Suppressor macrophage (primary cell): ENCODE results near the gene TTC8.

ENCODE experiments used
- DNase-seq, 4 experiments: peaks; one replicate each; pipeline ENCODE4 v3.0.0-alpha.2; 2020 to 2022

Gene TTC8

DNA sequence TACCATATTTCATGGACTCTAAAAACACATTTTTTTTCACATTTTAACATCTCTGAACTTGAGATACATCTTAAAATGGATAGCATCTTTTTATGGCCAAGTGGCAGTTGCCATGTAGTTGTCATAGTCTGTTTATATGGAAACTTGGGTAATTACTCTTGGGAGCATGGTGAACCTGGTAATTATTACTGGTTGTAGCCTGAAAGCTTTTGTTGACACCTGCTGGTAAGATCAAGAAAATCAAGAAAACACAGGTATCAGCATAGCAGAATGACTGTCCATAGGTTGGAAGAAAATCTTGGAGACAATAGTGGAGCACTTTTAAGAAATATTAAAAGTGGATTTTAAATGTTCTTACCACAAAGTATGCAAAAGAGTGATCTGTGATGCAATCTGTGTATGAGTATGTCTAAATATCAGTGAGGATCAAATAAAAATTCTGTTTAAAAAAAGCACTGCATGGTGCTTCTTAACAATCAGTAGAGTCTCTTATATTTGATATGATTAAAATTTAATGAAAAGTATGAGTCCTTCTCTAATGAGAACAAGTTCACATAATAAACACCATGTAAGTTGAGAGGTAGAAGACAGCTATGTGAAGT lies 44.2 kb downstream of the TTC8 start:
- DNase-seq, result peak in 2 of 4 experiments; percentile 7 to 19

DNA sequence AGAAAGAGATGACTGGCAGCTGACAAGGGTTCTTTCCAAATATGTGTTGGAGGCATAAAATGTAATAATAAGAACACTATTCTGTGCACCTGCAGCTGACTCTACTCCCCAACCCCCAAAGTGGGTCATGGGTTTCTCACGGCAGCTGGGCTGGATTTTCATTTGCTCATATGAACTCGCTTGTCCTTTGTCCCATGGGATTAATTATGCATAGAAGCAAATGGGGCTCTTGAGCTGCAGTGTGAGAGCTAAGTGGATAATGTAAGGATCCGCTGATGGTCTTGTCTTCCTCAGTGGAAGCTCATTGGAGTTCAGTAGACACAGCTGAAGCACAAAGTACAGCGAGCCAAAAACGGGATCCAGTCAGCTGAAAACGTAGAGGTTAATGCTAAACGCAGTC lies 46.3 kb downstream of the TTC8 start:
- DNase-seq, result no peak

- no peak for DNase-seq
These were observed 47.0 kb downstream of the TTC8 start for GRCh38 chr14:88871429-88871828.

- no peak for DNase-seq
These were observed 48.5 kb downstream of the TTC8 start for GRCh38 chr14:88872976-88873375.

GRCh38 chr14:88877192-88877591 lies 52.7 kb downstream of the TTC8 start:
- no peak for DNase-seq

GRCh38 chr14:88879022-88879421 lies 54.6 kb downstream of the TTC8 start:
- DNase-seq, result peak; percentile 50 to 70 (median 60)

- DNase-seq, result no peak
These were observed 57.8 kb downstream of the TTC8 start for GRCh38 chr14:88882236-88882635.

DNA sequence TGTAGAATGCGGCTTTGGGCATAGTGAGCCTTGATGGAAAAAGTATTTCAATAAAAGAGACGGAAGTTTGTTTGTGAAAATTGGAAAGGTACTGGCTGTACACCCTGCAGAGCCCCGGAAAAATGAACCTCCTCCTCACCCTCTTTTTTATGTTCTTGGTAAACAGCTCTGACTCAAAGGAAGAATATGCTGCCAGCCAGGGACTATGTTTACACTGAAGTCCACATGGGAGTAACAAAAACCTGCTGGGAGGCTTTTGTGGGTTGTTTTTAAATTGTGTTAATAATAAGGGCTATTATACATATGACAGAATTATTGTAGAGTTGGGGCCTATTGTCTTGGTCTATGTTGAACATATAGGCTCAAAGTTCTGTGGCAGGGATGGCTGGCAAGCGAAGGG lies 70.7 kb downstream of the TTC8 start:
- no peak for DNase-seq

DNA sequence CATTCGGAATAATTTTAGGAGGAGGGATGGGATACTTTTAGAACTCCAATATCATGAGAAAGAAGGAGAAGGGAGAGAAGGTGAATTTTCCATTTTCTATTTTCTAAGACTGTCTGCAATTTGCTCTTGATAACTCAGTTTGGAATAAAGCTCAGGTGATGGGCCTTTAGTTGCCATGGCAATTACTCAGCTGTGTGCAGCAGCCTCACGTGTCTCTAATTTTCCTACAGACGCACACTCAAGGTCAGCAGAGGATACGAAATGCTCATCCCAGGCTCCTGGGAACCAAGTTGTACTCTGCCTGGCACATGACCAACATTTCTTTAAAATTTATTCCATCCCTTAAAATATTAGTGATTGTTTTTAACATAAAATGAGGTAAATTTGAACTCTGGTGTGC lies 76.7 kb downstream of the TTC8 start:
- DNase-seq, result no peak

DNA sequence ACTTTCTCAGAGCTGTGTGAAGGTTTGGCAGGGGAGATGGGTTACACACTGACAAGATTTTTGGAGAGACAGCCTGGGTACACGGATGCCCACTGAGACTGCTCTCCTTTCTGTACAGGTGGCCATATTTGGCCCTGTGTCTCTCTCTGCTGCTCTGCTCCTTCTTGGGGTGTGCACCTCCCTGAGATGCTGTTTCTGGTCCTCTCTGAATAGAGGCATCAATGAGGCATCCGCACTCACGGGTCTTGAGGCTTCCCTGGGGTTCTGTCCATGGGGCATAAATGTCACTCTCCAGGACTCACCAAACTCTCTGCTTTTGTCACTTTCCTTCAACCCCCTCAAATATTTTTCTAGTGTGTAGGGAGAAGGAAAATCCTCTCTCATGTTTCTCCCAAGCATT lies 77.5 kb downstream of the TTC8 start:
- no peak for DNase-seq

DNA sequence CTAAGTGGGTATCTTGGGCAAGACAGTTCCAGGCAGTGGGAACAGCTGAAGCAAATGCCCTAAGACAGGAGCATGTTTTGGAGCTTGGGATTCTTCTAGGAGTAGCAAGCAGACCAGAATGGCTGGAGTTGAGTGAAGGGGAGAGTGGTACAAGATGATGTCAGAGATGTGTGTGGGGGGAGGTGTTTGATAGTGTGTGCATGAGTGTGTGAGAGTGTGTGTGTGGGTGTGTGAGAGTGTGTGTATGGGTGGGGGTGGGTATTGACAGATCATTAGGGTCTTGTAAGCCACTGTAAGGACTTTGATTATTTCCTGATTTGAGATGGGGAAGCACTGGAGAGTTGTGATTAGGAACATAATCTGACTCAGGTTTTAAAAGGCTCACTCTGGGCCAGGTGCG lies 78.4 kb downstream of the TTC8 start:
- no peak for DNase-seq

DNA sequence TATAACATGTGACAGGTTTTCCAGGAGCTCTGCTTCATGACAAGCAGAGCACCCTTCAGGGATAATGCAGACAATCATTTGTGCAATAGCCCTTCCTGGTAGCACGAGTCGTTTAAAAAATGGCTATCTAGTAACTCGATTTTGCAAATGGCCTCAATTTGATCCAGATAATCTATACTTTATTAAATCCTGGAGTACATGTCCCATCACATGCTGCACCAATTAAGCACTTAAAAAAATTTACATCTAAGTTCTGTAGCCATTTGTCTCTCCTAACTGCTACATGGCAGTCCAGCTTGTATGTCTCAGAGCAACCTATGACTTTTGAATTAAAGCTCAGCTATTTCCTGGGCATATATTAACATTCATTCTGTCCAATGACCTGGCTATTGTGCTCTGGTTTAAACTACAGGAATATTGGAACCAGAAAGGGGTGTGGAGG lies 79.8 kb downstream of the TTC8 start:
- DNase-seq, result no peak

GRCh38 chr14:88904864-88905263 lies 80.4 kb downstream of the TTC8 start:
- DNase-seq, result no peak

- DNase-seq, result no peak
These were observed 83.8 kb downstream of the TTC8 start for GRCh38 chr14:88908216-88908615.

- DNase-seq, result no peak
These were observed 85.9 kb downstream of the TTC8 start for GRCh38 chr14:88910386-88910785.

DNA sequence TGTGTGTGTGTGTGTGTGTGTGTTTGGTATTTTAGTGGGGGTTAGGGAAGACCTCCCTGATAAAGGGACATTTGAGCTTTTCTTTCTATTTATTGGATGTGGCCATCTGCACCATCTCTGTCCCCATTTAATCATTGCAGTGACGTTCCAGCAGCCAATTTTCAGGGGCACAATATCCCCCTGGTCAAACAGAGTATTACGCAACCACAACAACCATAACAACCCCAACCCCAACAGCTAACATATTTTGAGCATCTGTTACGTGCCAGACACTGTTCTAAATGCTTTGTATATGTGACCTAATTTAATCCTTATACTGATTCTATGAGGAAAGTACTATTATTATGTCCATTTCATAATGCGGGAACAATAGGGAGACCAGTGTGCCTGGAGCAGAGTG lies 87.4 kb downstream of the TTC8 start:
- no peak for DNase-seq

DNA sequence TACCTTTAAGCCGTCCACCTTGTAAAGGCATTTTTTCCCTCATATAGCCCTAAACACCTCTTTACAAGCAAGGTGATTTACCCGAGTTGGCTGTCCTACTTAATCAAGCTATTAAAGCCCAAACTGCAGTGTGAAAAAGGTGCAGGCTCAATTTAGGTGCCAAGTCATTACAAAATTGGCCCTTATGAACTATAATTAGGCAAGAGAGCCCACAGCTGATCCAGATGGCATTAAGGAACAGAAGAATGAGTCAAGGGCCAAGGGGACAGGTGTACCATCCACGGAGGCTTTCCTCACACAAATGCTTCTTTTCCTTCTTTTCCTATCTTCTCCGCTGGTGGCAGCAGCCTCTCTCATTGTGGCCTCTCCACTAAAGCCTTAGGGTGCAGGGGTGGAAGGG lies 90.5 kb downstream of the TTC8 start:
- no peak for DNase-seq

- DNase-seq, result no peak
These were observed 95.1 kb downstream of the TTC8 start for GRCh38 chr14:88919502-88919901.
